Endodermal cell (in vitro differentiated cells): ENCODE measurements around the gene KIAA1671. TPM values are rescaled to one million over a fixed set of nuclear protein-coding genes. Genes with fewer than 3 reads are reported as not detected.

Experiments
- DNase-seq: peaks from one replicate; pipeline ENCODE4 v3.0.0-alpha.2; 2017
- H3K27ac ChIP-seq: 2 replicates; pipeline ENCODE4 v1.5.1; 2013; ENCODE audit warnings: mild to moderate bottlenecking, low read depth, low read length, moderate library complexity
- H3K27me3 ChIP-seq: 2 replicates; pipeline ENCODE4 v1.6.1; 2013; ENCODE audit warnings: mild to moderate bottlenecking, low read length, moderate library complexity; ENCODE audit not compliant: insufficient read depth, control insufficient read depth, poor library complexity, severe bottlenecking
- H3K36me3 ChIP-seq: 2 replicates; pipeline ENCODE4 v1.7.0; 2013; ENCODE audit warnings: mild to moderate bottlenecking, low read length, moderate library complexity; ENCODE audit not compliant: control insufficient read depth, insufficient read depth
- H3K4me1 ChIP-seq: one replicate; pipeline ENCODE4 v1.7.0; 2013; ENCODE audit warnings: low read length; ENCODE audit not compliant: control insufficient read depth, insufficient read depth
- H3K4me3 ChIP-seq: 2 replicates; pipeline ENCODE4 v1.5.1; 2013; ENCODE audit warnings: mild to moderate bottlenecking, low read length, moderate library complexity
- H3K9ac ChIP-seq: 2 replicates; pipeline ENCODE4 v1.6.1; 2013; ENCODE audit warnings: mild to moderate bottlenecking, low read length, moderate library complexity; ENCODE audit not compliant: poor library complexity, severe bottlenecking; ENCODE audit errors: extremely low read depth
- H3K9me3 ChIP-seq: 2 replicates; pipeline ENCODE4 v1.6.1; 2013; ENCODE audit warnings: mild to moderate bottlenecking, low read length, moderate library complexity; ENCODE audit not compliant: control insufficient read depth
- H3K27ac Mint-ChIP-seq: 2 replicates; pipeline ENCODE4 v1.8.0; 2020; ENCODE audit warnings: mixed read lengths
- H3K27me3 Mint-ChIP-seq: 2 replicates; pipeline ENCODE4 v1.8.0; 2021; ENCODE audit warnings: mild to moderate bottlenecking, mixed read lengths; ENCODE audit not compliant: insufficient read depth
- H3K36me3 Mint-ChIP-seq: 2 replicates; pipeline ENCODE4 v1.8.0; 2020; ENCODE audit warnings: low read depth, mixed read lengths
- H3K4me1 Mint-ChIP-seq: 2 replicates; pipeline ENCODE4 v1.8.0; 2020; ENCODE audit warnings: mixed read lengths
- H3K4me3 Mint-ChIP-seq: 2 replicates; pipeline ENCODE4 v1.8.0; 2020; ENCODE audit warnings: mild to moderate bottlenecking, moderate library complexity, mixed read lengths
- H3K9me3 Mint-ChIP-seq: 2 replicates; pipeline ENCODE4 v1.8.0; 2020; ENCODE audit warnings: mild to moderate bottlenecking, mixed read lengths
- CTCF ChIP-seq: fragments of 200-600 bp; sonication (generic); conservative IDR thresholded peaks from 2 replicates; pipeline ENCODE4 v1.5.0; 2021; ENCODE audit warnings: antibody characterized with exemption, mild to moderate bottlenecking
- WGBS, 2 experiments: methylation state at CpG; one replicate each; pipeline versions ENCODE4 v1.1.5 to v1.1.7; 2013; ENCODE audit warnings: missing lambda C conversion rate in 2 of 2, mixed read lengths in 1 of 2; ENCODE audit not compliant: insufficient coverage in 1 of 2, insufficient read length in 1 of 2; 5-methylcytosine and 5-hydroxymethylcytosine counted together
- total RNA-seq, 2 donors: library from RNA; stranded (reverse); fragmentation: NEBNext Ultra II Directional in 1 of 2; extraction: Animal tissue kit (Norgen Biotek cat#: 25700) in 1 of 2; gene quantifications; 2 replicates in 1 of 2; 3 replicates in 1 of 2; pipeline ENCODE4 v1.2.1, GENCODE V29; 2021

Gene KIAA1671
- total RNA-seq, 2 donors from 2014 or later, result 38.8 to 43.7 TPM

- no peaks in the 10 kb centered on the region for H3K9me3 Mint-ChIP-seq
- Histone ChIP-seq H3K36me3 (no peaks in the 10 kb centered on the region), H3K4me3 (no peak overlapping the region), H3K9ac (no peak overlapping the region), H3K27me3 (no peaks in the 10 kb centered on the region), H3K9me3 (no peaks in the 10 kb centered on the region), H3K4me1 (peaks cover 8% of the 10 kb centered on the region), H3K27ac (no peak overlapping the region)
- DNase-seq, result no peak
- H3K27ac Mint-ChIP-seq, result no peak overlapping the region
- no peak for TF ChIP-seq CTCF
- no peak overlapping the region for H3K4me3 Mint-ChIP-seq
- no peaks in the 10 kb centered on the region for H3K36me3 Mint-ChIP-seq
- peaks cover 10% of the 10 kb centered on the region for H3K4me1 Mint-ChIP-seq
- 83 to 92% methylated on average over 4 to 5 of the region's 6 CpGs for WGBS, 2 experiments
- H3K27me3 Mint-ChIP-seq, result no peaks in the 10 kb centered on the region
These were observed 177.9 kb downstream of the KIAA1671 start for GRCh38 chr22:25130462-25130861.

- H3K9me3 ChIP-seq, result no peaks in the 10 kb centered on the region
- DNase-seq, result no peak
- H3K27ac ChIP-seq, result no peak overlapping the region
- H3K4me1 ChIP-seq, result peaks cover 8% of the 10 kb centered on the region
- no peak overlapping the region for H3K4me3 ChIP-seq
- H3K27ac Mint-ChIP-seq, result no peak overlapping the region
- no peak for TF ChIP-seq CTCF
- H3K4me3 Mint-ChIP-seq, result no peak overlapping the region
- peaks cover 10% of the 10 kb centered on the region for H3K4me1 Mint-ChIP-seq
- H3K9ac ChIP-seq, result no peak overlapping the region
- no peaks in the 10 kb centered on the region for H3K36me3 ChIP-seq
- WGBS, 2 experiments, result 83 to 90% methylated on average over 8 to 9 of the region's 9 CpGs
- H3K9me3 Mint-ChIP-seq, result no peaks in the 10 kb centered on the region
- no peaks in the 10 kb centered on the region for H3K36me3 Mint-ChIP-seq
- no peaks in the 10 kb centered on the region for H3K27me3 ChIP-seq
- no peaks in the 10 kb centered on the region for H3K27me3 Mint-ChIP-seq
These were observed 178.8 kb downstream of the KIAA1671 start for GRCh38 chr22:25131198-25131887.

GRCh38 chr22:25134028-25134427, 181.5 kb downstream of the KIAA1671 start:
- Histone ChIP-seq H3K4me3 (no peak overlapping the region), H3K27me3 (no peaks in the 10 kb centered on the region), H3K9me3 (peaks cover 13% of the 10 kb centered on the region), H3K36me3 (peaks cover 15% of the 10 kb centered on the region), H3K9ac (no peak overlapping the region), H3K27ac (no peak overlapping the region), H3K4me1 (peaks cover 8% of the 10 kb centered on the region)
- H3K27me3 Mint-ChIP-seq, result no peaks in the 10 kb centered on the region
- DNase-seq, result no peak
- peaks cover 10% of the 10 kb centered on the region for H3K4me1 Mint-ChIP-seq
- peaks cover 2% of the 10 kb centered on the region for H3K9me3 Mint-ChIP-seq
- H3K27ac Mint-ChIP-seq, result no peak overlapping the region
- no peak overlapping the region for H3K4me3 Mint-ChIP-seq
- WGBS, 2 experiments, result 97 to 100% methylated on average over 2 to 4 of the region's 4 CpGs
- TF ChIP-seq CTCF, result no peak
- H3K36me3 Mint-ChIP-seq, result peaks cover 16% of the 10 kb centered on the region
